Endothelial cell of umbilical vein (primary cell): ENCODE measurements around the gene TPH2. TPM values are rescaled to one million over a fixed set of nuclear protein-coding genes. Genes with fewer than 3 reads are reported as not detected.

Experiments
- BruUV-seq: library from RNA; stranded (reverse); fragments of 400-500 nt; replicated peaks from 2 replicates; lab custom pipeline; 2021; lab: Mats Ljungman, UMichigan
- CTCF ChIA-PET: fragments of 300-600, 350-600 bp; sonication (Branson Sonifier 250); formaldehyde crosslinking; loops from one replicate; lab custom pipeline; 2021; ENCODE audit warnings: antibody characterized with exemption, inconsistent platforms; lab: Charles Lee
- POLR2A ChIA-PET: fragments of 300-600, 350-600 bp; sonication (Branson Sonifier 250); formaldehyde crosslinking; loops from one replicate; lab custom pipeline; 2021; ENCODE audit warnings: antibody characterized with exemption, inconsistent platforms; lab: Charles Lee
- DNase-seq: peaks from one replicate; pipeline ENCODE4 v3.0.0-alpha.2; 2011; ENCODE audit warnings: low read depth, low spot score
- FAIRE-seq: peaks from 2 replicates; lab custom pipeline; 2011; peaks lifted over from hg19 to GRCh38; lab: Jason Lieb, UNC
- H2AFZ ChIP-seq: 2 replicates; pipeline ENCODE4 v1.6.0; 2012; ENCODE audit warnings: low read depth, low read length, control low read depth, inconsistent platforms
- H3K27ac ChIP-seq: 2 replicates; pipeline ENCODE4 v1.5.1; 2011; ENCODE audit warnings: low read depth, mild to moderate bottlenecking, control low read depth, low read length, moderate library complexity; ENCODE audit not compliant: insufficient read depth
- H3K27me3 ChIP-seq, 2 experiments: 2 replicates each; pipeline versions ENCODE4 v1.6.0 to v1.6.1; 2011; ENCODE audit warnings: low read length in 2 of 2, mixed read lengths in 1 of 2; ENCODE audit not compliant: control insufficient read depth in 2 of 2, insufficient read depth in 2 of 2
- H3K36me3 ChIP-seq, 2 experiments: 2 replicates in 1 of 2; 3 replicates in 1 of 2; pipeline ENCODE4 v1.5.1; 2011; ENCODE audit warnings: low read length in 2 of 2, mild to moderate bottlenecking in 1 of 2, moderate library complexity in 1 of 2; ENCODE audit not compliant: control insufficient read depth in 2 of 2, insufficient read depth in 2 of 2; ENCODE audit errors: extremely low read depth in 1 of 2
- H3K4me1 ChIP-seq: 3 replicates; pipeline ENCODE4 v1.5.1; 2011; ENCODE audit warnings: mild to moderate bottlenecking, low read length; ENCODE audit not compliant: control insufficient read depth, insufficient read depth; ENCODE audit errors: extremely low read depth
- H3K4me2 ChIP-seq: 2 replicates; pipeline ENCODE4 v1.6.1; 2011; ENCODE audit warnings: low read length, control low read depth, mixed read lengths; ENCODE audit not compliant: insufficient read depth
- H3K4me3 ChIP-seq, 3 experiments: fragments of 200-600 bp in 1 of 3; sonication (generic), shearing (Covaris generic) in 1 of 3; replicated peaks in 1 of 3; 2 replicates each; pipeline ENCODE4 v1.5.1; 2011 to 2016; ENCODE audit warnings: control low read depth in 3 of 3, low read length in 3 of 3, mild to moderate bottlenecking in 2 of 3, inconsistent platforms in 1 of 3, low read depth in 1 of 3, moderate library complexity in 1 of 3; ENCODE audit not compliant: insufficient read depth in 1 of 3
- H3K79me2 ChIP-seq: 2 replicates; pipeline ENCODE4 v1.6.0; 2012; ENCODE audit warnings: low read length, inconsistent platforms; ENCODE audit not compliant: control insufficient read depth, insufficient read depth
- H3K9ac ChIP-seq: replicated peaks from 2 replicates; pipeline ENCODE3; 2011; ENCODE audit warnings: low read length, control low read depth; ENCODE audit not compliant: insufficient read depth; ENCODE audit errors: extremely low read depth
- H3K9me1 ChIP-seq: replicated peaks from 3 replicates; pipeline ENCODE4 v1.6.0; 2011; ENCODE audit warnings: mild to moderate bottlenecking, low read length; ENCODE audit not compliant: control insufficient read depth, insufficient read depth; ENCODE audit errors: extremely low read depth
- H3K9me3 ChIP-seq: replicated peaks from 2 replicates; pipeline ENCODE4 v1.5.1; 2012; ENCODE audit warnings: low read length, inconsistent platforms; ENCODE audit not compliant: control insufficient read depth, insufficient read depth
- H4K20me1 ChIP-seq: replicated peaks from 2 replicates; pipeline ENCODE3; 2011; ENCODE audit warnings: mild to moderate bottlenecking, low read length; ENCODE audit not compliant: control insufficient read depth, insufficient read depth; ENCODE audit errors: extremely low read depth
- CTCF ChIP-seq, 2 donors: IDR thresholded peaks; 1 replicate in 1 of 2; 2 replicates in 1 of 2; pipeline ENCODE4 v1.5.1; 2011; ENCODE audit warnings: low read length in 2 of 2, mild to moderate bottlenecking in 2 of 2, moderate library complexity in 2 of 2, control low read depth in 1 of 2, inconsistent platforms in 1 of 2, low read depth in 1 of 2; ENCODE audit not compliant: insufficient read depth in 1 of 2; ENCODE audit errors: extremely low read depth in 1 of 2
- EZH2 ChIP-seq: IDR thresholded peaks from 2 replicates; pipeline ENCODE4 v1.6.1; 2012; ENCODE audit warnings: borderline replicate concordance, low read depth, mild to moderate bottlenecking, moderate library complexity, low read length, inconsistent platforms; ENCODE audit not compliant: severe bottlenecking
- FOS ChIP-seq: IDR thresholded peaks from 2 replicates; pipeline ENCODE4 v1.6.1; 2011; ENCODE audit warnings: mild to moderate bottlenecking, low read length, moderate library complexity, borderline replicate concordance; ENCODE audit not compliant: insufficient read depth
- GATA2 ChIP-seq: IDR thresholded peaks from 2 replicates; pipeline ENCODE4 v1.7.0; 2011; ENCODE audit warnings: low read depth, mild to moderate bottlenecking, moderate library complexity, mixed read lengths, low read length; ENCODE audit not compliant: insufficient read length, insufficient read depth
- JUN ChIP-seq: IDR thresholded peaks from 2 replicates; pipeline ENCODE4 v1.6.1; 2011; ENCODE audit warnings: borderline replicate concordance, low read depth; ENCODE audit not compliant: insufficient read length, insufficient read depth
- MAX ChIP-seq: IDR thresholded peaks from 2 replicates; pipeline ENCODE4 v1.6.1; 2011; ENCODE audit not compliant: insufficient read depth, insufficient read length
- MYC ChIP-seq: IDR thresholded peaks from one replicate; pipeline ENCODE4 v1.6.1; 2011; ENCODE audit warnings: mild to moderate bottlenecking, low read depth, low read length
- POLR2A ChIP-seq: IDR thresholded peaks from 2 replicates; pipeline ENCODE4 v1.6.1; 2012; ENCODE audit warnings: low read depth, mild to moderate bottlenecking, control low read depth, low read length
- POLR2AphosphoS5 ChIP-seq: IDR thresholded peaks from 2 replicates; pipeline ENCODE4 v1.6.1; 2012; ENCODE audit warnings: low read depth, mild to moderate bottlenecking, control low read depth, low read length, moderate library complexity; ENCODE audit not compliant: insufficient read depth
- dilution Hi-C: fragments of 300-500 bp; cut with MboI; formaldehyde crosslinking; loops from one replicate; pipeline ENCODE4 v1.15.0; 2019; ENCODE audit warnings: low sequenced_read_pairs; ENCODE audit not compliant: extremely low pct_ligation_motif_present
- intact Hi-C: fragments of 100-400 bp; cut with micrococcal nuclease; formaldehyde crosslinking; loops from one replicate; pipeline ENCODE4 v1.10.0; 2022
- polyA plus RNA-seq, 4 experiments: library from polyadenylated mRNA; depleted of rRNA in 3 of 4; stranded (reverse) in 3 of 4; unstranded in 1 of 4; fragments of >200 nt; gene quantifications; 2 replicates each; pipeline versions ENCODE4 v1.2.1 to v1.2.3, GENCODE V29; 2011 to 2012; ENCODE audit warnings: missing spikeins in 1 of 4
- total RNA-seq: library from RNA; stranded (reverse); gene quantifications from 2 replicates; pipeline ENCODE4 v1.2.3, GENCODE V29; 2021

Gene TPH2
- total and polyA plus RNA-seq, 2 donors (not counting 3 experiments of a cell fraction or from before 2014, with no cell fraction given): not detected

GRCh38 chr12:72076558-72076915 lies 137.9 kb downstream of the TPH2 start:
- H3K9ac ChIP-seq: no peak overlapping the region

GRCh38 chr12:72077111-72077820 lies 138.6 kb downstream of the TPH2 start:
- CTCF ChIA-PET: no interaction called here
- H3K27me3 ChIP-seq: no peaks in the 10 kb centered on the region
- no peaks in the 10 kb centered on the region for H4K20me1 ChIP-seq
- no peaks in the 10 kb centered on the region for H3K4me1 ChIP-seq
- no peaks in the 10 kb centered on the region for H3K36me3 ChIP-seq
- no peaks in the 10 kb centered on the region for H3K9me3 ChIP-seq
- no peak overlapping the region for H3K4me3 ChIP-seq
- DNase-seq: no peak
- no peak overlapping the region for H3K27ac ChIP-seq
- H2AFZ ChIP-seq: no peak overlapping the region
- dilution Hi-C loops (no loop called here), intact Hi-C loops (no loop called here)
- TF ChIP-seq POLR2AphosphoS5: no peak
- TF ChIP-seq JUN: no peak
- no peak for TF ChIP-seq EZH2
- no peak for TF ChIP-seq POLR2A
- TF ChIP-seq CTCF (IDR thresholded peaks at IDR 0.05; ENCODE audit: extremely low read depth in 1 of 2, insufficient read depth in 1 of 2, low read depth in 1 of 2, low read length in 2 of 2): no peak
- TF ChIP-seq GATA2: no peak
- no peak for TF ChIP-seq MYC
- no peak for TF ChIP-seq FOS
- TF ChIP-seq MAX: no peak
- no peaks in the 10 kb centered on the region for H3K9me1 ChIP-seq
- no peaks in the 10 kb centered on the region for H3K79me2 ChIP-seq
- BruUV-seq: no TSS peak
- no peak overlapping the region for H3K4me2 ChIP-seq
- FAIRE-seq: no peak
- POLR2A ChIA-PET: no interaction called here
- H3K9ac ChIP-seq: no peak overlapping the region

More at GRCh38 chr12:72076558-72076915, 137.9 kb downstream of the TPH2 start:
- no peaks in the 10 kb centered on the region for H3K9me3 ChIP-seq
- H2AFZ ChIP-seq: no peak overlapping the region
- BruUV-seq: no TSS peak
- no peaks in the 10 kb centered on the region for H3K27me3 ChIP-seq
- H3K36me3 ChIP-seq: no peaks in the 10 kb centered on the region
- FAIRE-seq (no peak), DNase-seq (no peak)
- H3K79me2 ChIP-seq: no peaks in the 10 kb centered on the region
- dilution Hi-C loops: no loop called here
- ChIA-PET POLR2A (no interaction called here), CTCF (no interaction called here)
- TF ChIP-seq JUN: no peak
- intact Hi-C loops: no loop called here
- no peaks in the 10 kb centered on the region for H3K4me1 ChIP-seq
- H3K9me1 ChIP-seq: no peaks in the 10 kb centered on the region
- H3K4me3 ChIP-seq: no peak overlapping the region
- no peak overlapping the region for H3K4me2 ChIP-seq
- no peak overlapping the region for H3K27ac ChIP-seq
- H4K20me1 ChIP-seq: no peaks in the 10 kb centered on the region
